GM18519 (cell line): ENCODE results near the gene ZNF93.
"Not testable (repeated sequence)": the region's sequence is repeated elsewhere in the genome, so short reads cannot be mapped to it uniquely, and the experiment has no call there.

ENCODE experiments used
- ATAC-seq: cut with Tn5 transposase; IDR thresholded peaks from one replicate; pipeline ENCODE4 v1.9.1; 2021; ENCODE audit warnings: mild to moderate bottlenecking, moderate library complexity; ENCODE audit not compliant: unreplicated experiment, low FRiP score

ZNF93 gene

DNA sequence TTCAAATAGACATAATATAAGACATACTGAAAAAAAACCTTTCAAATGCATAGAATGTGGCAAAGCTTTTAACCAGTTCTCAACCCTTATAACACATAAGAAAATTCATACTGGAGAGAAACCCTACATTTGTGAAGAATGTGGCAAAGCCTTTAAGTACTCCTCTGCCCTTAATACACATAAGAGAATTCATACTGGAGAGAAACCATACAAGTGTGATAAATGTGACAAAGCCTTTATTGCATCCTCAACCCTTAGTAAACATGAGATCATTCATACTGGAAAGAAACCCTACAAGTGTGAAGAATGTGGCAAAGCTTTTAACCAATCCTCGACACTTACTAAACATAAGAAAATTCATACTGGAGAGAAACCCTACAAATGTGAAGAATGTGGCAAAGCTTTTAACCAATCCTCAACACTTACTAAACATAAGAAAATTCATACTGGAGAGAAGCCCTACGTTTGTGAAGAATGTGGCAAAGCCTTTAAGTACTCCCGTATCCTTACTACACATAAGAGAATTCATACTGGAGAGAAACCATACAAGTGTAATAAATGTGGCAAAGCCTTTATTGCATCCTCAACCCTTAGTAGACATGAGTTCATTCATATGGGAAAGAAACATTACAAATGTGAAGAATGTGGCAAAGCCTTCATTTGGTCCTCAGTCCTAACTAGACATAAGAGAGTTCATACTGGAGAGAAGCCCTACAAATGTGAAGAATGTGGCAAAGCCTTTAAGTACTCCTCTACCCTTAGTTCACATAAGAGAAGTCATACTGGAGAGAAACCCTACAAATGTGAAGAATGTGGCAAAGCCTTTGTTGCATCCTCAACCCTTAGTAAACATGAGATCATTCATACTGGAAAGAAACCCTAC, 32.9 kb downstream of the ZNF93 start:
- ATAC-seq = not testable (repeated sequence)

- ATAC-seq = no peak
Observed at GRCh38 chr19:19937403-19937802, 36.7 kb downstream of the ZNF93 start.

DNA sequence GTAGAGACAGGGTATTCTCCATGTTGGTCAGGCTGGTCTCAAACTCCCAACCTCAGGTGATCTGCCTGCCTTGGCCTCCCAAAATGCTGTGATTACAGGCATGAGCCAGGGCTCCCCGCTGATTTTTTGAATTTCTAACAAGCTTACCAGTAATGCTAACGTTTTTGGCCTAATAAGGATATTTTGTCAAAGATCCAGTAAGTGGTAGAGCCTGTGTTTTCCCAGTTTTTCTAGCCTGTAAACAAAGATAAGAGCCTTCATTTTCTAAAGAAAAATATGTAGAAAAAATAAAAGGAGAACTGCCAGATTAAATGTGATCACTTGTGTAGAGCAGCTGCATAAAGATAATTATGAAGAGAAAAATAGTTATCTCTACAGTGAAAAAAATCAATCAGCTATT, 37.7 kb downstream of the ZNF93 start:
- no peak for ATAC-seq

DNA sequence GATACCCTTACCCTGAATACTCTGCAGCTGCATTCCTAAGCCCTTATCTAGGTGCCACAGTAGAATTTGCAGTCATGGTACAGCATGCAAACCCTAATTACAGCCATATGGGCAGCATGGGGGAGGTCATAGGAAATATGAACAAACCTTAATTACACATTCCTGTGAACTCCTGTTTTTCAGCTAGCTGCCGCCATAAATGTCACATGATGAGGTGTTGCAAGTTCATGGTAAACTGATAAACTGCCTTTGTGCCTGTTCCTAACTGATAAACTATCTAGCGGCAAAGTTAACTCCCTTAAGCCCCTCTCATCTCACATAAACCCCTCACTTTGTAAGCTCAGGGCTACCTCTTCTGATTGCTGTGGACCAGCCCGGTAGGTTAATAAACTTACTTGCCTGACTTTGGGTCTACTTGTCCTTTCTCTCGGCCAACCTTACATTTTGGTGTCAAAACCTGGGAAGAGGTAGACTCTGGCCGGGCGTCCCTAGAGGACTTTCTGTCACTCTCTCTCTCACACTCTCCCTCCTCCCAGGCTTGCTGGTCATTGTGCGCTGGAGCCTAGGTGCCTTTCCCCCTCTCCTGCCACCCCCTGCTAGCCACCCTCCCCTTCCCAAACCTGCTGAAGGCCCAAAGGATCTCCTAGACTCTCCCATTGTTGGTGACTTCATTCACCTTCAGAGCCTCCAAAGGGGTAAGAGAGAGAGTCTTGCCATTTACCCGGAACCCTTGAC, 43.3 kb downstream of the ZNF93 start:
- ATAC-seq = no peak

DNA sequence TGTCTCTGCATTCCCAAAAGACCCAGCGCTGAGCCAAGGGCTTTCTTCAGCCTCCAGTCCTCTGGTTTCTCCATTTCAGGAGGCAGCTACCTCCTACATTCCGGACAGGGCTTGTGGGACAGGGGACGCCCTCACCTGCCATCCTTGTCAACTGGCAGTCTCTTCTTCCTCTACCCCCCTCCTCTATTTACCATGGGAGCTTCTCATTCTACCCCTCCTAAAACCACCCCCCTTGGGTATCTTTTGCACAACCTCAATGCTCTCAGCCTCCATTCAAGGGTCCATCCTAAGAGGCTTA, 43.8 kb downstream of the ZNF93 start:
- no peak for ATAC-seq

DNA sequence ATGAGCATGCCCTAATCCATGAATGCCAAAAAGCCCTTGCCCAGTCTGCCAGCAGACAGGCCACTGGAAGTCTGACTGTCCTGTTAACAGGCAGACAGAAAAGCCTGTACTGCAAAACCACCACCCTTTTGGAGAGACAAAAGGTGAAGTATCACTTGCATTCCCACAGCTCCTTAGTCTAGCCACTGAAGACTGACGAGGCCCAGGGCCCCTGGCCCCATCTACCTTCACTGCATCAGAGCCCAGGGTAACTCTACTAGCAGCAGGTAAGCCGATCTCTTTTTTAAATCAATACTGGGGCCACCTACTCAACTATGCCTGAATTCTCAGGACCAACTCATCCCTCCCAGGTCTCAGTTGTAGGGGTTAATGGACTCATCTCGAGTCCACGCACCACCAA, 45.5 kb downstream of the ZNF93 start:
- ATAC-seq = no peak

GRCh38 chr19:19948800-19949199, 48.1 kb downstream of the ZNF93 start:
- no peak for ATAC-seq

DNA sequence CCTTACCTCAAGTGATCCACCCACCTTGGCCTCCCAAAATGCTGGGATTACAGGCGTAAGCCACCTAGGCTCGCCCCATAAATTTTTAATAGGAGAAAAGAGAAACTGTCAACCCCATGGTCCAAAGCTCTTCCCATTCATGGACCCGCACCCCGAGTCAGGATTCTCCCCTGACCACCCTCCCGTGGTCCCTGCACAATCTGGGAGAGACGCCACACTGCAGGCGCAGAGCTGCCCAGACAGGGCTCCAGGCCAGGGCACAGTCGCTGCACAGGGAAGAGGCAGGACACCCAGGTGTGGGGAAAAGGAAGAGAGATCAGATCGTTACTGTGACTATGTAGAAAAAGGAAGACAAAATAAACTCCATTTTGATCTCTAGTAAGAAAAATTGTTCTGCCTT, 54.5 kb downstream of the ZNF93 start:
- ATAC-seq = no peak

DNA sequence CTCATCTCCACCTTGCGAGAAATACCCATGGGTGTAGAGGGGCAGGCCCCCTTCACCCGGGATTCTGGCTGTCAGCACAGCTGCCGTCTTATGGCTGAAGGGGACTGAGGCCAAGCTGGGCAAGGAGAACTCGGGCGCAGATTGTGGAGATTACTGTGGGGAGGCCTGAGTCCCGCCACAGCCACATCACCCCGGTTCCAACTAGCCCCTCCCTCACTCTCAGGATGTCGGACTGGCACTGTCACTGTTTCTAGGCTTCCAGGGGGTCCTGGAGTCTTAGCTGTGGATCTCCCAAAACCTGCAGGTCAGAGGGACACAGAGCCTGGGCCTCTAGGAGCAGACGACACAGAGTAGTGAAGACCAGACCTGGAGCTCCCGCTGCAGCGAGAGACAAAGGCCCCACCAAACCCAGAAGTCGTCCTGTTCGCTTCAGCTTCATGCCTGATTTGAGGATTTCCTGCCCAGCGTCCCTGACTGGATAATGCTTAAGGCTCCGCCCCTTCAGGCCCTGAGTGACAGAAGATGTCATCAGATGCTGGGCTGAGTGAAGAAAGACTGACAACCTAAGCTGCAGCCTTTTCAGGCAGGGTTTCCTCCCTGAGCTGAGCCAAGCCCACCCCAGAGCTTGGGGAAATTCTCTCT, 55.8 kb downstream of the ZNF93 start:
- no peak for ATAC-seq

- not testable (repeated sequence) for ATAC-seq
Observed at GRCh38 chr19:19957766-19958165, 57.0 kb downstream of the ZNF93 start.

DNA sequence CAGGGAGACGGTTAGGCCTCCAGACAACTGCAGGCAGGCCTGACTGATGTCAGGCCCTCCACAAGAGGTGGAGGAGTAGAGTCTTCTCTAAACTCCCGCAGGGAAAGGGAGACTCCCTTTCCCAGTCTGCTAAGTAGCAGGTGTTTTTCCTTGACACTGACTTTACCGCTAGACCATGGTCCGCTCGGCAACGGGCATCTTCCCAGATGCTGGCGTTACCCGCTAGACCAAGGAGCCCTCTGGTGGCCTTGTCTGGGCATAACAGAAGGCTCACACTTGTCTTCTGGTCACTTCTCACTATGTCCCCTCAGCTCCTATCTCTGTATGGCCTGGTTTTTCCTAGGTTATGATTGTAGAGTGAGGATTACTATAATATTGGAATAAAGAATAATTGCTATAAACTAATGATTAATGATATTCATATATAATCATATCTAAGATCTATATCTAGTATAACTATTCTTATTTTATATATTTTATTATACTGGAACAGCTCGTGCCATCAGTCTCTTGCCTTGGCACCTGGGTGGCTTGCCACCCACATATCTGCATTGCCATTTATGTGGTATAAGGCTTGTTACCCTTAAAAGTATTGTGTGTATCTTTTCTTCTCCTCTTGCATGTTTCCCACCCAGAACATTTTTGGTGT, 58.5 kb downstream of the ZNF93 start:
- ATAC-seq = not testable (repeated sequence)

DNA sequence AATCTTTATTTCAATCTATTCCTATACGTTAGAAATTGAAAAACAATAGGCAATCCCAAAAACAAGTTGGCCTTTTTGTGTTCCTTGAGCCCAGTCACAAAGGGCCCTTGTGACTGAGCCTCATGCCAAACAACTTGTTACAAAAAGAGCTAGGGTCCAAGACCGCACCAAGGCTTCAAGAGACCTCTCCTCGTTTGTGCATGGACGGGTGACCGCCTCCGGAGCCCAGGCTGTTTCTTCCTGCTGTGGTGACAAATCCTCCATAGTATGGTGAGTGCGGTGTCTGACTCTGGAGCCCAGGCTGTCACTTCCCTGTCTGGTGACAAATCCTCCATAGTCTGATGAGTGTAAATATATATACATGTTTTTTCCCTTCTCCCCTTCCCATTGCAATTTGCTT, 63.7 kb downstream of the ZNF93 start:
- ATAC-seq = no peak

DNA sequence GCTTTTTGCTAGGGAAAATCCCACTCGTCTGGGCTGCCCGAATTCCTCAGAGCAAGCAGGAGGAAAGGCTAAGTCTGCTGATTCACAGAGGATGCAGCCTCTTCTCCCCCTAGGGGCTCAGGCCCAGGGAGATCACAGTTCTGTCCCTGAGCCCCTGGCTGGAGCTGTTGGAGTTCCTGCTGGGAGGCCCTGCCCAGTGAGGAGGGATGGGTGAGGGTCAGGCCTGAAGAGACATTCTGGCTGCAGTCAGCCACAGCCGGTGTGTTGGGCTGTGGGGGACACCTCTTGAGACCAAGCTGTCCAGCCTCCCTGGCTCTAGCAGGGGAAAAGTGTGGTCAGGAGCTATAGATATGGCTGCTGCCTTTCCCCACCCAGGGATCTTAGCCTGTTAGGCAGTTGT, 65.4 kb downstream of the ZNF93 start:
- ATAC-seq = not testable (repeated sequence)

DNA sequence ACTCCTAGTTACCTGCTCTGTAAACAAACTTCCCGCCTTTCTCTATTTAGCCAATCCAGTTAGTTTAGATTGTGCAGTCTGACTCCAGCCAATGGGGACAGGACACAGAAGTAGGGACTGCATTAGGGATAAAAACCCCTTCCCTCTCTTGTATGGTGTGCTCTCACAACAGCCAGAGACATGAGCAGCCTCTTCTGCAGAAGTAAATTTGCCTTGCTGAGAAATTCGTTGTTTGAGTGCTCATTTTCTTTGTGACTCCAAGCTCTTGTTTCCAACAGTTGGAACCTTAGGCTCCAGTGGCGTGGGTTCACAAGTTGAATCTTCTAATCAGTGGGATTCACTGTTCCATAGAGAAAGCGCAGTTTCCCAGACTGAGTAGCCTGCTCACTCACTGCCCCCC, 66.1 kb downstream of the ZNF93 start:
- no peak for ATAC-seq
